ACHN (cell line): ENCODE measurements around the gene EHMT1.

Experiments
- DNase-seq: peaks from one replicate; pipeline ENCODE4 v3.0.0-alpha.2; 2015
- in situ Hi-C: cut with HindIII; loops from 2 replicates; pipeline ENCODE4 v1.10.0; 2017; ENCODE audit warnings: low sequenced_read_pairs, low pct_ligation_motif_present, low pct_unique_long_range_greater_than_20kb

EHMT1 gene

DNA sequence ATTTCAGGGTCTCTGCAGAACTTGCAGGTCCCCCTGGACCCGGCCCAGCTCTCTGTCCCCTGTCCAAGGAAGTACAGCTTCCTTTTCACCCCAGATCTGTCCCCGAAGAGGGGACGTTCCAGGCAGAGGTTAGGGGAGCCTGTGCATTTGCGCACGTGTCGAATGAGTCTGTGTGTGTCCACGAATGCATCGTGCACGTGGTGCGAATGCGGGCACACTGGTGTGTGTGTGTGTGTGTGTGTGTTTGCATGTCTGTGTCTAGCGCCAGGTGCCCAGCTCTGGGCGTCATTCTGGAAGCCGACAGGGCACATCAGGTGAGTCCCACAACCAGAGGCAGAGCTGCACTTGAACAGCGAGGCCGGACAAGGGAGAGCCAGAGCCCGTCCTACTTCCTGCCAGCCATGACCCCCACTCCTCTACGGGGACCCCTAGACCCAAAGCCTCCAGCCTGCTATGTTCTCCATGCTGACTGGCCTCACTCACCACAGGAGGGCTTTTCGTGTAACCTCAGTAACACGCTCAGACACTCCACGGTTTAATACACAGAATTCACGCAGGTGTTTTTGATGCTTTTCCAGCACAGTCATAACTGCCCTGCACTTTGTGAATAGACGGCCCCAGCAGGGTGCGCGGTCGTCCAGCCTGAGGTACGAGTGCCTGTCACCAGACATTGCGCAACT lies 217.5 kb downstream of the EHMT1 start:
- no peak for DNase-seq
- in situ Hi-C loops = no loop called here

DNA sequence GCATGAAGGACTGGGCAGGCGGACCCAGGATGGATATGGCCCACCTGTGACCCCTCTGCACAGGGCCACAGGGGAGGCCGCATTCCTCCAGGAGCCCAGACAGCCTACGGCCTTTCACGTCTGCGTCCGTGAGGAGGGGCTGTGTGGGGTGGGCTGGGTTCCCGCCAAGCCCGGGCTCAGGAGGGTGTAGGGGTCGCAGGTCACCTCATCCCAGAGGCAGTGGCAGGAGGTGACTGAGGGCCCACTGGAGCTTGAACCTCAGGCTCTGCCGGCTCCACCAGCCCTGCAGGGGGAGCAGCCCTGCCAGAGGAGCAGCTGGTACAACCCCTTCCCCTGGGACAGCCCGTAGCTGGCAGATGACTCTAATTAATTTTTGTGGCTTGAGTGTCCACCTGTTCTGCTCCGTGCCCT lies 218.0 kb downstream of the EHMT1 start:
- DNase-seq = no peak
- in situ Hi-C loops = no loop called here

DNA sequence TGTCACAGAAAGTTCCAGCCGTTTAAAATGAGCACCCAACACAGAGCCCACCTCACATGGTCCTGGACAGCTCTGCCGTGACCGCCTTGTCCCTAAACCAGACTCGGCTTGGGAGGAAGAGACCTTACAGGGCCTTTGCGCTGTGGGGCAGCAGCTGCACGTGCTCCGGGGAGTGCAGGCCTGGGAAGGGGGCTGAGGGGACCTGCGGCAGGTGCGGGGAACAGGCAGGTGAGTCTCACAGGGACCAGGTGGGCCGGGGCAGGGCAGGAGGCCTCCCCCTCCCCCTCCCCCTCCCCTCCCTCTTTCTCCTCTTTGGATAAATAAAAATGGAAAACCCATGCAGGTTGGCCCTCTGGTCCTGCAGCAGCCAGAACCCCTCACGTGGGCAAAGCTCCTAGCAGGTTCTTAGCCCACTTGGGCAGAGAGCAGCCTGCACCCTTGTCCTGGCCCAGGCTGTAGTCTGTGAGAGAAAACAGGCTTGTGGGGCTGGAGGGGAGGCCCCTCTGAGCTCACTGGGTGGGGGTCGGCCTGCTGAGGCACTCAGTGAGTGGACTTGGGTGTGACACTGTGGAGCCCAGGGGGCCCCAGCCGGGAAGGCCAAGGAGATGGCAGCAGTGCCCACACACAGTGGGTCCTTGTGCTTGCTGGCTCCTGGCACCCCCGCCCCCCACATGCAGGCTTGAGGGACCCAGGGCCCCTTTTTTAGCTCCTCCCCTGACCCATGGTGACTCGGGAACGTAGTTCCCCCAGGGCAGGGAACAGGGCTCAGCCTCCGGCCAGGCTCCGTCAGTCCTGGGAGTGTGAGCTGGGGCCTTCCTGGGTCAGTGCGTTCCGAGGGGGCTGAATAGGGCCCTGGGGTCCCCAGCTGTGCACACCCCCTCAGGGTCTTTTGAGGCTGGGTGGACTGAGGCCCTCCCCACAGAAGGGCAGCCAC lies 218.8 kb downstream of the EHMT1 start:
- in situ Hi-C loops = no loop called here
- no peak for DNase-seq

DNA sequence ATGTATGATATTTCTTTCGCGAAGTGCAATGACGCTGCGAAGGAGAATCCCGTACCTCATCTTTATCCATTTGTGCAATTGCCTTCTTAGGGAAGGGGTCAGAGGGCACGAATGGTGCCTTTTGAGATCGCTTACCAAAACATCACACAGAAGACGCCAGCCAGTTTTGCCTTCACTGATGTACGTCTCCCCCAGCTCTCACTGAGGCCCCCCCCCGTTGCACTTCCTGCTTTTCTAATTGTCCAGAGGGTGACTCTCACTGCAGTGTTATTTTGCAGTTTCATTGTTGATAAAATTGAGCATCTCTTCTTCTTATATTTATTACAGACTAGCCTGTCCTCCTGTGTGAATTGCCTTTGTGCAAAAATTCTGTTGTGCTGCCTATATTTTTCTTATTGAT lies 219.8 kb downstream of the EHMT1 start:
- in situ Hi-C loops = no loop called here
- no peak for DNase-seq

DNA sequence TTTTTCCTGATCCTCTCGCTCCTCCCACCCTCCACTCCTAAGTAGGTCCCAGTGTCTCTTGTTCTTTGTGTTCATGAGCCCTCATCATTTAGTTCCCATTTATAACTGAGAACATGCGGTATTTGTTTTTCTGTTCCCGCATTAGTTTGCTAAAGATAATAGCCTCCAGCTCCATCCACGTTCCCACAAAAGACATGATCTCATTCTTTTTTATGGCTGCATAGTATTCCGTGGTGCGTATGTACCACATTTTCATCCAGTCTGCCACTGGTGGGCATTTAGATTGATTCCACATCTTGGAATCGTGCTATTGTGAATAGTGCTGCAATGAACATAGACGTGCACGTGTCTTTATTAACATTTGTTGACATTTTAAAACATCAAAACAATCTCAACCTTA lies 224.6 kb downstream of the EHMT1 start:
- in situ Hi-C loops = no loop called here
- DNase-seq = no peak

DNA sequence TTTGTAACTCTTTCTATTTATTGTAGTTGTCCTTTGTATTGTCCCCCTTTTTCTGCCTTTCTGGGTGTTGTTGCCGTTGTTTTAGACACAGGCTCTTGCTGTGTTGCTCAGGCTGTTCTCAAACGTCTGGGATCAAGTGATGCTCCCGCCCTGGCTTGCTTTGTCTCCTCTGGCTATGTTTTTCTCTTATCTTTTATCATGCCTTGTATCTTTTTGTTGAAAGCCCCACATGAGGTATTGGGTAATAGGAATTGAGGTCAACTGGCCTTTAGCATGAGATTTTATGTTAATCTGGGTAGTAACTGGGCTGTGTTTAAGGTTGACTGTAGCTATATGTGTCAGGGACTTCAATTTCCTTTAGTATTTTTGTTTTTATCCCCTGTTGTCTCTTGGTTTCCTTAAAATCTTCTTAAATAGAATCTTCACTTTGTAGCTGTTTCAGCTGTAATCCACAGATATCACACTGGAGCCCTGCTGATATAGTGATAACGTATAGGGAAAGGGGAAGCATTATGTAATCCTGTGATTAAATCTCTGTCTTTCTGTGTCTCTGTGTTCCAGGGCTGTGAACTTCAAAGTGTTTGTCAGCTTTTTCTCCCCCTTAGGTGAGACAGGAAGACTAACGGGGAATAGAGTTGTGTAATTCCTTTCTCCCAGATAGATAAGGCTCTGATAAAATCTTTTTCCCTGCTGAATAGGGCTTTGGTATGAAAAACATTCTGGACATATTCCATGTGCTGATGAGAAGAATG lies 232.9 kb downstream of the EHMT1 start:
- no peak for DNase-seq
- in situ Hi-C loops = no loop called here

DNA sequence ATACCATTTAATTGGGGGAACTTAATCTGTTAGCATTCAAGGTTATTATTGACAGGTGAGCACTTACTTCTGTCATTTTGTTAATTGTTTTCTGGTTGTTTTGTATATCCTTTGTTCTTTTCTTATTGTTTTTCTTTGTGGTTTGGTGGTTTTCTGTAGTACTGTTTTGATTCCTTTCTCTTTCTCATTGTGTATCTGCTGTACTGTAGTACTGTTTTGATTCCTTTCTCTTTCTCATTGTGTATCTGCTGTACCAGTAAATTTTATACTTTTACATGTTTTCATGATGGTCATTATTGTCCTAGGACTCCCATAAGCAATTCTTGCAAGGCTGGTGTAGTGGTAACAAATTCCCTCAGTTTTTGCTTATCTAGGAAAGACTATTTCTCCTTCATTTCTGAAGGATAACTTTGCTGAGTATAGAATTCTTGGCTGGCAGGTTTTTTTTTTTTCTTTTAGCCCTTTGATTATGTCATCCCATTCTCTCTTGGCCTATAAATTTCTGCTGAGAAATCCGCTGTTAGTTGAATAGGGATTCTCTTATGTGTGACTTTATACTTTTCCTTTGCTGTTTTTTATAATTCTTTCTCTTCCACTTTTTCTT lies 234.7 kb downstream of the EHMT1 start:
- in situ Hi-C loops = no loop called here
- no peak for DNase-seq

DNA sequence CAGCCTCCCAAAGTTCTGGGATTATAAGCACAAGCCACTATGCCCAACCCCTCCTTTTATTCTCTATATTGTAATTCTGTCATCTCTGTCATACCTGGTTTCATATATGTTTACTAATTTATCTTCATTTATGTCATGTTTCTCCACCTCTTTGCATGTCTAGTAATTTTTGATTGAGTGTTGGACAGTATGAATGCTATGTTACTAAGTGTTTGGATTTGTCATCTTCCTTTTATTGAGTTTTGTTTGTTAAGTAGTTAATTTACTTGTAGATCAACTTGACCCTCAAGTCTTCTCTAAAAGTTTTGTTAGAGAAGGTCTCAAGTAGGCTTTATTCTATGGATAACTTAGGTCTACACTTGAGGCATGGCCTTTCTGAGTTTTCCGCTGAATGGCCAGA lies 241.6 kb downstream of the EHMT1 start:
- no peak for DNase-seq
- in situ Hi-C loops = no loop called here

DNA sequence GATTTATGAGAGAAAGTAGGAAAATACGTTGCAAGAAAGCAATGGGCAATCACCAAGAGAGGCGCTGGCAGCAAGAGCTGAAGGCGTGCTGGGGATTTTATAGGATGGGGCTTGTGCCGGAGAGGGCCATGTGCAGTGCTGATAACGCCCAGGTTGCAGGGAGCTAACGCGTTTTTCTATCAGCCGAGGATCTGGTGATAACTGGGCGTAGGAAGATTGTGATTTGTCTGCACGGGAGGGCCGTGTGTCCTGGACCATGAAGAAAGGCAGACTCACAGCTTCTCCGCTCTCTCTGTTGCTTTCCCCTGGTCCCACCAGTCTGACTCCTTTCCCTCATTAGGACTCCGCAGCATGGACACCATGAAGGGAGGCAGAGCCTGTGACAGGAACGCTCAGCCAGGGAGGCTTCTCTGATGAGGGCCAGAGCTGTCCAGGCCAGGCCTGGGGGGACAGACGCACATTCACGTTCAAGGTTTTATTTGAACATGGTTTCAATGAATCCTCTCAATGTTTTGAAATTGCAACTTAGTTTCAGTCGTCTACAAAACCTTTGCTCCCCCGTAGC lies 246.9 kb downstream of the EHMT1 start:
- in situ Hi-C loops = no loop called here
- no peak for DNase-seq

DNA sequence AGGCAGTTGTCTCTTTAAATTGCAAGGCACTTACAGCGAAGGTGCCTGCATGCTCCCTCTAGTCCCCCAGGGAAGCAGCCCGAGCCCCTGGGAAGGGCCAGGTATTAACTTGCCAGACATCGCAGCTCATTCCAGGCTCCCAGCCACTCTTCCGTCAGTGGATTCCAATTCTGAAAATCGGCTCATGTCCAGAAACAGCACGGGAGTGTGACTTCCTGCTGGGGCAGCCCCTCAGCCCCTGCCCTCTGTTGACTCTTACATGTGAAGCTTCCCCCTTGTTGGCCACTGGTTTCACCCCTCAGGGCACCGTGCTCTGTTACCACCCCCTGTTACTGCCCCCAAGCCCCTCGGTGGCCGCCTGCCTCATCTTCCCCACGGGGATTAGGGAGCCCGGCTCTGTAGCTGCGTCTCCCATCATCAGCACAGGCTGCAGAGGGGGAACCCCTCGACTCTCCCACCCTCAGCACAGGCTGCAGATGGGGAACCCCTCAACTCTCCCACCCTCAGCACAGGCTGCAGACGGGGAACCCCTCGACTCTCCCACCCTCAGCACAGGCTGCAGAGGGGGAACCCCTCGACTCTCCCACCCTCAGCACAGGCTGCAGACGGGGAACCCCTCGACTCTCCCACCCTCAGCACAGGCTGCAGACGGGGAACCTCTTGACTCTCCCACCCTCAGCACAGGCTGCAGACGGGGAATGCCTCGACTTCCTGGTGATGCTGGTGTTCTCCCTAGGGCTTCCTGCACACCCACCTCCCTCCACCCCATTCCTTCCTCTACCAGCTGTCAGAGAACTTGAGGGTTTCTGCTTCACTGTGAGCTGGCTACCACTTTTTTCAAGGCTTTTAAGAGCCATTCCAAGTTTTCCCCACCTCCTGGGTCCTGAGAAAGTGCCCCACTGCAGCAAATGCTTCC lies 247.7 kb downstream of the EHMT1 start:
- no peak for DNase-seq
- in situ Hi-C loops = no loop called here

DNA sequence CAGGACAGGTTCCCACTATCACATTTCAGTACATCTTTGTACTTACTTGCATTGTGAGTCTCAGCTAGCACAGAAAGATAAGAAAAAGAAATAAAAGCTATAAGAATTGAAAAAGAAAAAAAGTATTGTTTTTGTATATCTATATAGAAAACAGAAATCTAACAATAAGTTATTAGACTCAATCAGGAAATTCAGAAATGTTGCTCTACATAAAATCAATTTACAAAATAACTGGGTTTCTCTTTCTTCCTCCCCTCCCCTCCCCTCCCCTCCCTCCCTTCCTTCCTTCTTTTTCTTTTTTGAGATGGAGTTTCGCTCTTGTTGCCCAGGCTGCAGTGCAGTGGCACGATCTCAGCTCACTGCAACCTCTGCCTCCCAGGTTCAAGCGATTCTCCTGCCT lies 251.6 kb downstream of the EHMT1 start:
- in situ Hi-C loops = no loop called here
- DNase-seq = no peak

DNA sequence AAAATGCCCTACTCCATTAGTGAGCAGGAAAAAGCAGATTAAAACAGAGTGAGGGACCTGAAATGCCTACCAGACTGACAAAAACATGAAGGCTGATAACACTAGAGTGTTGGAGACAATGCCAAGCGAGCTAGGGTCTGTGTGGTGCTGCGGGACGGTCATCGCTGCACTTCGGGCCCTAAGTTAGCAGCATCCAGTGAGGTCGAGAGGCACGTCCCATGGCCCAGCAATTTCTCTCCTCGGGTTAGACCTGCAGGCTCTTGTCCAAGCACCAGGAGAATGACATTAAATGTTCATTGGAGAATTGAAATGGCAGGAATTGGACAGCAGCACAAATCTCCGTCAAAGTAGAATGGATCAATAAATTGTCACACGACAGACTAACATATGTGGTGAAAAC lies 253.5 kb downstream of the EHMT1 start:
- DNase-seq = no peak
- in situ Hi-C loops = no loop called here

DNA sequence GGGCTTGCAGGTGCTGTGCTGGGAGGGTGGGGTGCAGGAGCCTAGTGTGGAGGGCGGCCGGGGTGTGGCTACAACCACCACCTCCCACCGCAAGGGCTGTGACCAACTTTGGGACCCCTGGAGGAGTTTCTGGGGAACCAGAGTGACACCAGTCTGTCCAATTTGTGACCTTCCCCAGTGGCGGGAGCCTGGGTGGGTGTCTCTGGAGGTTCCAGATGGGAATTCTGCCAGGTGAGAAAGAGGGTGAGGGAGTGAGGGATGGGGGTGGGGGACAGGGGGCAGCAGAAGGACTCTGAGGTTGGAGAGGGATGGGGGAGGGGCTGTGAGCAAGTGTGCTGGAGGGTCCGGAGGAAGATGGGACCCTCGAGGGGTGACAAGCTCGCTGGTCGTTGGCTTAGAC lies 254.6 kb downstream of the EHMT1 start:
- DNase-seq = no peak
- in situ Hi-C loops = no loop called here

DNA sequence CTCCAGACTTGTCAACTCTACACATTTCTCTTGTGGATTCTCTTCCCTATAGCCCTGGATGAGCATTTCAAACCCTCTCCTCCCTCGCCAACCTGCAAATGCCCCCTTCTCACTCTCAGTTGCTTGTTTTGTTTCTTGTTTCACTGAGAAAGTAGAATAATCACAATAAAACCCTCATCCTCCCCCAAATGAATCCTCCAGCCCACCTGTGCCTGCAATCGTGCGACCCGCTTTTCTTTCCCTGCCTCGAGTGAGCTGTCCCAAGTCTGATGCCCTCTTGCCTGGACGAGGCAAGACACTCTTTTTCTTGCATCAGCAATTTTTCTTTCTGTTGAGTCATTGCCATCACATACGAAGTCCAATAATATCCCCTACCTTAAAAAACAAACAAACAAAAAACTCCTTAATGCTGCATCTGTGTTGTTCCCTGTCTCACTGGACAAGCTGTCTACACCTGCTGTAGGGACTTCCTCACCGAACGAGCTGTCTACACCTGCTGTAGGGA lies 255.1 kb downstream of the EHMT1 start:
- in situ Hi-C loops = no loop called here
- DNase-seq = no peak

DNA sequence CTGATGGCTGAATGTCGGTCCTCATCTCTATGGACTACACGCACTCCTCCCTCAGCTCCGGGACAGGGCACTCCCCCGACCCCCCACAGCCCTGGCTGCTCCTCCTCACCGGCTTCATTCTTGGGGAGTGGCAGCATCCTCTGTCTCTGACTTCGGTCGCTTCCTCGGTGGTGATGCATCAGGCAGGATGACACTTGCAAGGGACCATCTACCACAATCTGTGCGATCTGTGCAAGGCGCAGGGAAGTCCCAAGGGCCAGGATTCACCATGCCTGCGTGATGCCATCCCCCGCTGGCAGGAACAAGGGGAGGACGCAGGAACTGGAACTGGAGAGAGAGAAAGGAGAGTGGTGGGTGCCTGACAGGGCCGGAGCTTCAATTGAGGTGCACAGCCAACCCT lies 256.5 kb downstream of the EHMT1 start:
- in situ Hi-C loops = no loop called here
- DNase-seq = no peak

DNA sequence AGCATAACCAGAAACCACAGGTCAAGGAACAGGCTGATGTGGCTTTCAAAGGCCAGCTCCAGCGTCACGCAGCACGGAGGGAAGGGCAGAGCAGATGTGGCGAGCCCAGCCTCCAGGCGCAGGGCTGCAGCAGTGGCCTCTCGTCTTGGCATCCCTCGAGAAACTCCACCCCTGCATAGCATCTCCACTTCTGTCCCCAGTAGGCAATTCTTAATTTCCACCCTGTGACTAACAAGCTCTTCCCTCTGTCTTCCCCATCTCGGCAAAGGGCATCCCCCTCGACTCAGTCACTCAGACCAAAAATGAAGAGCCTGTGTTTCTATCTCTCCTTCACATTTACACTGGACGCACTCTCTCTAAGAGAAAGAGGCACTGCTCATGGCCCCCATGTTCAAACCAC lies 257.0 kb downstream of the EHMT1 start:
- in situ Hi-C loops = no loop called here
- no peak for DNase-seq

DNA sequence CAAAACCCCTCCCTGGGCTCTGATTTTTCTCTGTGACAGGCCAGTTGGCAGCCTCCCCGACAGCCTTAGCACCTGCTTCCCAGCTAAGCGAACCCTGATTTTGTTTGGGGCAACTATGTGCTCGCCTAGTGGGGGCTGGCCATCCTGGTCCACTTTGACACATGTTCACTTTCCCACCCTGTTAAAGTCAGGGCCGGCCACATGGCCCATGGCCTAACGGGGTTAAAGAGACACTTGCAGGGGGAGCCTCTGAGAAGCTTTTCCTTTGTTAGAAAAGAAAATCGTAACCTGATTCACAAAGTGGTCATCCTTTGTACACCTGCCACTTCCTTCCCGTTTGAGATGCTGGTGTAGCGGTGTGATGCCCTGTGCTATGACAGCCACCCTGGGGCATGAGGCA lies 257.5 kb downstream of the EHMT1 start:
- in situ Hi-C loops = no loop called here
- DNase-seq = no peak
